ENCODE data around the gene NAA60.

DNA sequence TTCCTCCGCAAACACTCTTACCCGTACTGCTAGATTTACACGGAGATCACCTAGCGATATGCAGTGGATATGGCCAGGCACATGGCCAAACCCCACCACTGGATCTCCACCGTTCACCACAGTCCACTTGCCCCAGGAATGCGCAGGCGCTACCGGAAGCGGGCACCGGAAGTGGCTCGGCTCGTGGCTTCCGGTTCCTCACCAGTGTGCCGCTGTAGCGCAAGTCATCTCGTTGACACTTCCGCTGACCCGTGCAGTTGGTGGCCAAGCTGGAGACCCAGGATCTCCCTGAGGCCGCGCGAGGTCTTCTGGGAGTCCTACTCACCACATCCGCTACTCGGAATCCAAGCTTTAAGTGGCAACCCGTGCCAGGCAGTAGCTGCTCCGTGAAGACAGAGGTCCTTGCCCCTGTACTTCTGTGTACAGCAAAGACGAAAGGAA, 11.7 kb upstream of the NAA60 start:
- TF ChIP-seq, protein P1, sequence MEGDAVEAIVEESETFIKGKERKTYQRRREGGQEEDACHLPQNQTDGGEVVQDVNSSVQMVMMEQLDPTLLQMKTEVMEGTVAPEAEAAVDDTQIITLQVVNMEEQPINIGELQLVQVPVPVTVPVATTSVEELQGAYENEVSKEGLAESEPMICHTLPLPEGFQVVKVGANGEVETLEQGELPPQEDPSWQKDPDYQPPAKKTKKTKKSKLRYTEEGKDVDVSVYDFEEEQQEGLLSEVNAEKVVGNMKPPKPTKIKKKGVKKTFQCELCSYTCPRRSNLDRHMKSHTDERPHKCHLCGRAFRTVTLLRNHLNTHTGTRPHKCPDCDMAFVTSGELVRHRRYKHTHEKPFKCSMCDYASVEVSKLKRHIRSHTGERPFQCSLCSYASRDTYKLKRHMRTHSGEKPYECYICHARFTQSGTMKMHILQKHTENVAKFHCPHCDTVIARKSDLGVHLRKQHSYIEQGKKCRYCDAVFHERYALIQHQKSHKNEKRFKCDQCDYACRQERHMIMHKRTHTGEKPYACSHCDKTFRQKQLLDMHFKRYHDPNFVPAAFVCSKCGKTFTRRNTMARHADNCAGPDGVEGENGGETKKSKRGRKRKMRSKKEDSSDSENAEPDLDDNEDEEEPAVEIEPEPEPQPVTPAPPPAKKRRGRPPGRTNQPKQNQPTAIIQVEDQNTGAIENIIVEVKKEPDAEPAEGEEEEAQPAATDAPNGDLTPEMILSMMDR (IDR thresholded peaks at IDR 0.05): no peak
- no peak for TF ChIP-seq MXI1 (IDR thresholded peaks at IDR 0.05; ENCODE audit: low read depth, low read length)
- TF ChIP-seq TEAD4 (IDR thresholded peaks at IDR 0.05; ENCODE audit: borderline replicate concordance, insufficient read depth): no peak
- TF ChIP-seq EP300 (IDR thresholded peaks at IDR 0.05; ENCODE audit: borderline replicate concordance in 1 of 2, low read depth in 1 of 2, low read length in 1 of 2): no peak
- no peak for TF ChIP-seq REST (IDR thresholded peaks at IDR 0.05; ENCODE audit: low read depth, low read length)
- no peak for TF ChIP-seq RXRA (IDR thresholded peaks at IDR 0.05; ENCODE audit: borderline replicate concordance, low read depth)
- no peak for TF ChIP-seq EZH2phosphoT487 (IDR thresholded peaks at IDR 0.05; ENCODE audit: borderline replicate concordance, low read depth)
- TF ChIP-seq, protein P2, sequence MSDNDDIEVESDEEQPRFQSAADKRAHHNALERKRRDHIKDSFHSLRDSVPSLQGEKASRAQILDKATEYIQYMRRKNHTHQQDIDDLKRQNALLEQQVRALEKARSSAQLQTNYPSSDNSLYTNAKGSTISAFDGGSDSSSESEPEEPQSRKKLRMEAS (IDR thresholded peaks at IDR 0.05; ENCODE audit: low read depth): 0 out of 2 replicates have a peak, but pooled peaks have one; percentile 39
- TF ChIP-seq TAF1 (IDR thresholded peaks at IDR 0.05; ENCODE audit: borderline replicate concordance, low read depth, low read length): 0 out of 2 replicates have a peak, but pooled peaks have one; percentile 9
- TF ChIP-seq YY1 (IDR thresholded peaks at IDR 0.05; ENCODE audit: low read depth): no peak
- no peak for TF ChIP-seq RFX5 (IDR thresholded peaks at IDR 0.05; ENCODE audit: low read length)
- peak; percentile 81 for TF ChIP-seq GABPA (IDR thresholded peaks at IDR 0.05; ENCODE audit: low read depth)
- no peak for TF ChIP-seq CHD2 (IDR thresholded peaks at IDR 0.05; ENCODE audit: low read length, partially characterized antibody)
- no peak for TF ChIP-seq POLR2AphosphoS5 (IDR thresholded peaks at IDR 0.05; ENCODE audit: low read depth, low read length)
